H1 (cell line): Measurements from ENCODE around the gene ADPRM. TPM values are rescaled to one million over a fixed set of nuclear protein-coding genes. Genes with fewer than 3 reads are reported as not detected.

ENCODE experiments used
- CTCF ChIA-PET: fragments of 300-600 bp; sonication (Branson Sonifier 250); formaldehyde crosslinking; loops from one replicate; lab custom pipeline; 2021; ENCODE audit not compliant: partially characterized antibody; lab: Charles Lee
- POLR2A ChIA-PET: fragments of 300-600 bp; sonication (Branson Sonifier 250); formaldehyde crosslinking; loops from one replicate; lab custom pipeline; 2021; ENCODE audit warnings: inconsistent platforms; ENCODE audit not compliant: partially characterized antibody; lab: Charles Lee
- DNase-seq, 2 experiments: peaks; one replicate each; pipeline versions ENCODE4 v3.0.0 to v3.0.0-alpha.2; 2010 to 2022; ENCODE audit warnings: low spot score in 2 of 2, low read depth in 1 of 2, mixed read lengths in 1 of 2
- FAIRE-seq: peaks from 2 replicates; lab custom pipeline; 2011; peaks lifted over from hg19 to GRCh38; lab: Jason Lieb, UNC
- H2AFZ ChIP-seq: 2 replicates; pipeline ENCODE4 v1.8.1; 2012; ENCODE audit warnings: low read length, inconsistent platforms
- H2AK5ac ChIP-seq: 2 replicates; pipeline ENCODE4 v1.6.1; 2013; ENCODE audit warnings: low read depth, low read length
- H2BK120ac ChIP-seq: replicated peaks from 2 replicates; pipeline ENCODE3; 2013; ENCODE audit warnings: low read depth, low read length, inconsistent platforms
- H2BK12ac ChIP-seq: 2 replicates; pipeline ENCODE4 v1.6.1; 2013; ENCODE audit warnings: low read depth, low read length
- H2BK15ac ChIP-seq: 2 replicates; pipeline ENCODE4 v1.6.1; 2013; ENCODE audit warnings: low read length
- H2BK20ac ChIP-seq: 2 replicates; pipeline ENCODE4 v1.6.1; 2013; ENCODE audit warnings: low read length
- H2BK5ac ChIP-seq: 2 replicates; pipeline ENCODE4 v1.6.1; 2013; ENCODE audit warnings: low read depth, low read length
- H3K14ac ChIP-seq: 2 replicates; pipeline ENCODE4 v1.6.1; 2013; ENCODE audit warnings: inconsistent platforms; ENCODE audit not compliant: insufficient read length
- H3K18ac ChIP-seq: 2 replicates; pipeline ENCODE4 v1.6.1; 2013; ENCODE audit warnings: low read length; ENCODE audit errors: extremely low read depth
- H3K23ac ChIP-seq: 2 replicates; pipeline ENCODE4 v1.6.1; 2013; ENCODE audit warnings: inconsistent platforms; ENCODE audit not compliant: insufficient read length
- H3K23me2 ChIP-seq: 2 replicates; pipeline ENCODE4 v1.6.1; 2013; ENCODE audit warnings: low read depth, low read length
- H3K27ac ChIP-seq: 2 replicates; pipeline ENCODE4 v1.6.1; 2011; ENCODE audit warnings: low read depth, low read length, inconsistent platforms
- H3K27me3 ChIP-seq, 4 experiments: replicated peaks in 1 of 4; 1 replicate in 1 of 4; 2 replicates in 3 of 4; pipeline versions ENCODE4 v1.6.1 to v1.8.1; 2011 to 2013; ENCODE audit warnings: low read length in 3 of 4, mild to moderate bottlenecking in 3 of 4, inconsistent platforms in 2 of 4, mixed read lengths in 2 of 4, moderate library complexity in 1 of 4; ENCODE audit not compliant: control insufficient read depth in 3 of 4, insufficient read depth in 3 of 4; ENCODE audit errors: extremely low read depth in 1 of 4
- H3K36me3 ChIP-seq, 4 experiments: 2 replicates each; pipeline versions ENCODE4 v1.6.1 to v1.8.1; 2011 to 2013; ENCODE audit warnings: mild to moderate bottlenecking in 4 of 4, low read length in 3 of 4, moderate library complexity in 2 of 4, control low read depth in 1 of 4, inconsistent platforms in 1 of 4; ENCODE audit not compliant: insufficient read depth in 4 of 4, control insufficient read depth in 2 of 4
- H3K4ac ChIP-seq: replicated peaks from 2 replicates; pipeline ENCODE3; 2013; ENCODE audit warnings: low read length, low read depth, mixed read lengths, inconsistent platforms; ENCODE audit not compliant: insufficient read length
- H3K4me1 ChIP-seq, 4 experiments: replicated peaks in 1 of 4; 1 replicate in 1 of 4; 2 replicates in 3 of 4; pipeline versions ENCODE4 v1.6.1 to v1.8.1; 2011 to 2013; ENCODE audit warnings: low read length in 3 of 4, inconsistent platforms in 2 of 4, mixed read lengths in 1 of 4; ENCODE audit not compliant: insufficient read depth in 4 of 4, control insufficient read depth in 3 of 4
- H3K4me2 ChIP-seq, 2 experiments: 2 replicates each; pipeline versions ENCODE4 v1.6.1 to v1.8.1; 2011 to 2013; ENCODE audit warnings: low read depth in 2 of 2, low read length in 2 of 2, control low read depth in 1 of 2, inconsistent platforms in 1 of 2, mild to moderate bottlenecking in 1 of 2; ENCODE audit not compliant: insufficient read depth in 1 of 2
- H3K4me3 ChIP-seq, 4 experiments: fragments of 200-600, 300-600 bp in 1 of 4; sonication (generic), shearing (Covaris generic), sonication (Bioruptor Twin) in 1 of 4; 2 replicates each; pipeline versions ENCODE4 v1.5.1 to v1.8.1; 2011 to 2016; ENCODE audit warnings: low read length in 4 of 4, low read depth in 3 of 4, control low read depth in 2 of 4, inconsistent platforms in 2 of 4, mild to moderate bottlenecking in 2 of 4, mixed read lengths in 1 of 4, moderate library complexity in 1 of 4; ENCODE audit not compliant: insufficient read depth in 2 of 4; ENCODE audit errors: extremely low read depth in 1 of 4
- H3K56ac ChIP-seq: replicated peaks from 2 replicates; pipeline ENCODE3; 2013; ENCODE audit warnings: low read depth, mild to moderate bottlenecking, mixed read lengths, low read length, inconsistent platforms; ENCODE audit not compliant: insufficient read length
- H3K79me1 ChIP-seq: 2 replicates; pipeline ENCODE4 v1.6.1; 2013; ENCODE audit warnings: low read depth, low read length, control low read depth
- H3K79me2 ChIP-seq, 2 experiments: 2 replicates each; pipeline versions ENCODE4 v1.6.1 to v1.8.1; 2012 to 2013; ENCODE audit warnings: low read length in 2 of 2, mild to moderate bottlenecking in 2 of 2, inconsistent platforms in 1 of 2; ENCODE audit not compliant: insufficient read depth in 2 of 2, control insufficient read depth in 1 of 2
- H3K9ac ChIP-seq, 4 experiments: replicated peaks in 1 of 4; 1 replicate in 1 of 4; 2 replicates in 3 of 4; pipeline versions ENCODE4 v1.6.1 to v1.8.1; 2011 to 2013; ENCODE audit warnings: low read depth in 3 of 4, low read length in 3 of 4, control low read depth in 2 of 4, mild to moderate bottlenecking in 2 of 4, moderate library complexity in 2 of 4, inconsistent platforms in 1 of 4; ENCODE audit errors: extremely low read depth in 1 of 4
- H3K9me3 ChIP-seq, 2 experiments: 2 replicates each; pipeline versions ENCODE4 v1.6.1 to v1.8.1; 2012 to 2013; ENCODE audit warnings: mild to moderate bottlenecking in 2 of 2, moderate library complexity in 2 of 2, control low read depth in 1 of 2, inconsistent platforms in 1 of 2, low read depth in 1 of 2, low read length in 1 of 2, mixed read lengths in 1 of 2; ENCODE audit not compliant: insufficient read depth in 2 of 2
- H4K20me1 ChIP-seq, 2 experiments: replicated peaks in 1 of 2; 2 replicates each; pipeline versions ENCODE3 to v1.8.1; 2011 to 2013; ENCODE audit warnings: inconsistent platforms in 2 of 2, low read length in 2 of 2, mild to moderate bottlenecking in 1 of 2; ENCODE audit not compliant: insufficient read depth in 2 of 2, control insufficient read depth in 1 of 2
- H4K5ac ChIP-seq: 2 replicates; pipeline ENCODE4 v1.6.1; 2013; ENCODE audit warnings: low read length, low read depth, mixed read lengths, inconsistent platforms; ENCODE audit not compliant: insufficient read length
- H4K8ac ChIP-seq: 2 replicates; pipeline ENCODE4 v1.8.0; 2013; ENCODE audit warnings: mild to moderate bottlenecking, moderate library complexity, low read length, inconsistent platforms; ENCODE audit not compliant: insufficient read depth; ENCODE audit errors: extremely low read depth
- H4K91ac ChIP-seq: replicated peaks from 2 replicates; pipeline ENCODE3; 2013; ENCODE audit warnings: low read length, mixed read lengths, inconsistent platforms; ENCODE audit not compliant: insufficient read length
- CHD1 ChIP-seq: IDR thresholded peaks from 2 replicates; pipeline ENCODE4 v1.6.1; 2012; ENCODE audit warnings: low read depth, low read length, improper control_type of control experiment
- CHD2 ChIP-seq: IDR thresholded peaks from 2 replicates; pipeline ENCODE4 v1.6.1; 2012; ENCODE audit warnings: low read length, improper control_type of control experiment
- MAX ChIP-seq: IDR thresholded peaks from 2 replicates; pipeline ENCODE4 v1.6.1; 2012; ENCODE audit warnings: inconsistent platforms
- RAD21 ChIP-seq, 2 experiments: IDR thresholded peaks in 1 of 2; conservative IDR thresholded peaks in 1 of 2; 2 replicates each; pipeline ENCODE4 v1.6.1; 2011; ENCODE audit warnings: low read depth in 2 of 2, low read length in 2 of 2, improper control_type of control experiment in 1 of 2, inconsistent platforms in 1 of 2, mild to moderate bottlenecking in 1 of 2, moderate library complexity in 1 of 2
- WGBS, 2 experiments: shearing (Covaris generic) in 1 of 2; methylation state at CpG; one replicate each; pipeline versions ENCODE4 v1.1.6 to v1.1.7; 2013 to 2015; ENCODE audit warnings: low lambda C conversion rate in 2 of 2, mixed read lengths in 2 of 2, inconsistent platforms in 1 of 2, low coverage in 1 of 2, missing lambda C conversion rate in 1 of 2; ENCODE audit not compliant: insufficient replicate concordance in 2 of 2, insufficient coverage in 1 of 2, insufficient read length in 1 of 2; ENCODE audit errors: extremely low coverage in 1 of 2, missing lambda C conversion rate in 1 of 2; 5-methylcytosine and 5-hydroxymethylcytosine counted together
- polyA plus RNA-seq, 7 experiments: library from polyadenylated mRNA; depleted of rRNA in 3 of 7; stranded (reverse) in 5 of 7; unstranded in 2 of 7; fragments of >200 nt in 5 of 7; fragments of 200-250 nt in 2 of 7; gene quantifications; 1 replicate in 5 of 7; 2 replicates in 1 of 7; 4 replicates in 1 of 7; pipeline versions ENCODE4 v1.2.1 to v1.2.3, GENCODE V29; 2011 to 2013; ENCODE audit warnings: missing spikeins in 2 of 7, mixed read lengths in 2 of 7
- total RNA-seq: library from RNA; stranded (reverse); fragmentation: NEBNext Ultra II Directional; extraction: Animal tissue kit (Norgen Biotek cat#: 25700); gene quantifications from 2 replicates; pipeline ENCODE4 v1.2.1, GENCODE V29; 2021

Gene ADPRM
- total and polyA plus RNA-seq, 2 of the 8 experiments (the other 6 are each of a cell fraction or from before 2014, with no cell fraction given): 6.7 to 7.9 TPM

DNA sequence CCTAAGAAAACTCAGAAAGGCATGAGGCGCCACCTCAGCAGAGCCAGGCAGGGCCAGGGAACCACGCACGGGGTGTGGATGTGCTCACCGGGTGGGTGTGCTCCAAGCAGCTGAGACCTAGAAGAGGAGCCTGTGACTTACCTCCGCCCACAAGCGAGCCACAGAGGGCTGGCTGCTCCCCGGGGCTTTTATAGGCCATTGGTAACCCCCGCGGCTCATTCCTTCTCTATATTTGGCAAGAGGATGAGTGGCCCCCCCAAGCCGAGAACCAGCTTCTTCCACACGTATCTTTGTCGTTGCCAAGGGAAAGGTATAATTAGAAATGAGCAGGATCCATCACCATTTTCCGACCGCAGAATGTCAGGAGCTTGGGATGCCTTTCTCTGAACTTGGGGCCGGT lies 40.2 kb upstream of the ADPRM start, which contains the start of gene MYH3:
TSS of gene MYH3 (minus strand) at position 162 of the 400 bp plus-strand sequence. CDS start 2,245 bp downstream, outside the sequence.
- Histone ChIP-seq H3K9ac (no peak within 1 kb of the TSS), H3K27ac (no peak within 1 kb of the TSS), H2BK5ac (no peak within 1 kb of the TSS), H2BK20ac (no peak within 1 kb of the TSS), H2BK12ac (no peak within 1 kb of the TSS), H3K23me2 (no peaks in the 10 kb centered on the region), H3K23ac (no peak within 1 kb of the TSS), H4K91ac (no peak within 1 kb of the TSS), H4K20me1 (no peaks in the 10 kb centered on the region), H3K56ac (no peak within 1 kb of the TSS), H2BK120ac (no peak within 1 kb of the TSS), H3K4me1 (no peaks in the 10 kb centered on the region), H2BK15ac (no peak within 1 kb of the TSS), H3K36me3 (no peaks in the 10 kb centered on the region), H3K27me3 (no peaks in the 10 kb centered on the region), H3K9me3 (no peaks in the 10 kb centered on the region), H3K79me2 (no peaks in the 10 kb centered on the region), H3K79me1 (no peaks in the 10 kb centered on the region), H3K18ac (no peak within 1 kb of the TSS), H3K4me2 (no peak within 1 kb of the TSS), H2AK5ac (no peak within 1 kb of the TSS), H2AFZ (no peak within 1 kb of the TSS), H3K4me3 (no peak within 1 kb of the TSS), H4K5ac (no peak within 1 kb of the TSS), H4K8ac (no peak within 1 kb of the TSS), H3K14ac (no peak within 1 kb of the TSS), H3K4ac (no peak within 1 kb of the TSS)
- DNase-seq (no peak), FAIRE-seq (no peak)
- TF ChIP-seq RAD21 (IDR thresholded peaks at IDR 0.05 in 1 of 2, conservative IDR thresholded peaks at IDR 0.05 in 1 of 2; ENCODE audit: low read depth in 2 of 2, low read length in 2 of 2) (no peak), CHD2 (no peak), MAX (no peak), CHD1 (no peak)
- ChIA-PET CTCF (interaction anchor here (0.5 to 4.8 kb wide), 3 partner anchors 11 to 29 kb away, joined by 3 to 39 read pairs (median 3); no protein-coding TSS in a partner anchor), POLR2A (no interaction called here)
- 92% methylated on average over 15 of the region's 15 CpGs; no CpG with 5 or more reads in 1 of the 2 experiments for WGBS, 2 experiments
